Muscle of back (tissue), 13 donors: ENCODE measurements around the gene DESI1. TPM values are rescaled to one million over a fixed set of nuclear protein-coding genes. Genes with fewer than 3 reads are reported as not detected.
"Not testable (repeated sequence)": the region's sequence is repeated elsewhere in the genome, so short reads cannot be mapped to it uniquely, and the experiment has no call there.

ENCODE experiments used
- DNase-seq, 3 donors: peaks; one replicate each; pipeline versions ENCODE4 v3.0.0 to v3.0.0-alpha.2; 2013
- long read RNA-seq, 9 donors: transcript quantifications; one replicate each; lab custom pipeline, GENCODE V29; 2026
- polyA plus RNA-seq, 10 donors: library from polyadenylated mRNA; unstranded; fragments of 120-200 nt; gene quantifications; one replicate each; pipeline ENCODE4 v1.2.1, GENCODE V29; 2013; ENCODE audit not compliant: insufficient read length in 10 of 10

DESI1 gene
- 10 to 100 TPM; 16.4 to 29.0 (median 20.6) TPM for polyA plus RNA-seq
- long read RNA-seq, donor 1, partial matches to known transcripts, result 0 of 5 reads
- long read RNA-seq, donor 1, other reads (novel, unspliced or antisense), result 0 of 5 reads
- long read RNA-seq, donor 2, partial matches to known transcripts, result 0 of 3 reads
- long read RNA-seq, donor 2, other reads (novel, unspliced or antisense), result 0 of 3 reads
- long read RNA-seq, donor 3, result 0 reads
- long read RNA-seq, donor 4, partial matches to known transcripts, result 0 of 2 reads
- long read RNA-seq, donor 4, other reads (novel, unspliced or antisense), result 0 of 2 reads
- long read RNA-seq, donor 5, transcript DESI1-201 (6 exons, 3,833 nt), result major isoform, 6 of 7 reads
- long read RNA-seq, donor 5, partial matches to known transcripts, result 0 of 7 reads
- long read RNA-seq, donor 5, other reads (novel, unspliced or antisense), result 0 of 7 reads
- long read RNA-seq, donor 6, transcript DESI1-201 (6 exons, 3,833 nt), result major isoform, 8 of 8 reads
- long read RNA-seq, donor 6, partial matches to known transcripts, result 0 of 8 reads
- long read RNA-seq, donor 6, other reads (novel, unspliced or antisense), result 0 of 8 reads
- long read RNA-seq, donor 7, transcript DESI1-201 (6 exons, 3,833 nt), result major isoform, 6 of 6 reads
- long read RNA-seq, donor 7, partial matches to known transcripts, result 0 of 6 reads
- long read RNA-seq, donor 7, other reads (novel, unspliced or antisense), result 0 of 6 reads
- long read RNA-seq, donor 8, transcript DESI1-201 (6 exons, 3,833 nt), result major isoform, 5 of 5 reads
- long read RNA-seq, donor 8, partial matches to known transcripts, result 0 of 5 reads
- long read RNA-seq, donor 8, other reads (novel, unspliced or antisense), result 0 of 5 reads
- long read RNA-seq, donor 9, result 0 reads

DNA sequence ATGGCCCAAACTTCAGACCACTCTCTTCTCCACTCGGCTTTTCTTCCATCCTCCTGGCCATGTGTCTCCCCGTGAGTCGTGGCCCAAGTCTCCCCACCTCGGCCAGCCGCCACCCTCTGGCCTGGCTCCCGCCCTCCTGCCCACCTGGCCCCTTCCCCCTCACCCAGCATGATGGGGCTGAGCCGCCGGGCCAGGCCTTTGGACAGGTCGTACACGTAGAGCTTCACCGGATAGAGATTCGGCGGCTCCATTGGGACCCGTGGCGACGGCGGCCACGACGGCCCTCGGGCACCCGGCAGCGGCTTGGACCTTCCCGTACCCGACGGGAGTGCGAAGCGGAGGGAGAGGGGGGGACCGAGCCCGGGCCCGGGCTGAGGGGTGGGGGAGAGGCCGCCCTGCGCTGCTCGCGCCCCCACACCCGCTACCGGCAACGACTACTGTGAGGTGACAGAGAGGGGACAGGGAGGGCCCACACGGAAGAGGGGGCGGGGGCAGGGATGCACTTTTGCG lies at the start of gene DESI1:
Gene DESI1 (minus strand): TSS at position 455 of the 510 bp plus-strand sequence. CDS start 204 bp downstream, at position 251.
- DNase-seq, result no peak

DNA sequence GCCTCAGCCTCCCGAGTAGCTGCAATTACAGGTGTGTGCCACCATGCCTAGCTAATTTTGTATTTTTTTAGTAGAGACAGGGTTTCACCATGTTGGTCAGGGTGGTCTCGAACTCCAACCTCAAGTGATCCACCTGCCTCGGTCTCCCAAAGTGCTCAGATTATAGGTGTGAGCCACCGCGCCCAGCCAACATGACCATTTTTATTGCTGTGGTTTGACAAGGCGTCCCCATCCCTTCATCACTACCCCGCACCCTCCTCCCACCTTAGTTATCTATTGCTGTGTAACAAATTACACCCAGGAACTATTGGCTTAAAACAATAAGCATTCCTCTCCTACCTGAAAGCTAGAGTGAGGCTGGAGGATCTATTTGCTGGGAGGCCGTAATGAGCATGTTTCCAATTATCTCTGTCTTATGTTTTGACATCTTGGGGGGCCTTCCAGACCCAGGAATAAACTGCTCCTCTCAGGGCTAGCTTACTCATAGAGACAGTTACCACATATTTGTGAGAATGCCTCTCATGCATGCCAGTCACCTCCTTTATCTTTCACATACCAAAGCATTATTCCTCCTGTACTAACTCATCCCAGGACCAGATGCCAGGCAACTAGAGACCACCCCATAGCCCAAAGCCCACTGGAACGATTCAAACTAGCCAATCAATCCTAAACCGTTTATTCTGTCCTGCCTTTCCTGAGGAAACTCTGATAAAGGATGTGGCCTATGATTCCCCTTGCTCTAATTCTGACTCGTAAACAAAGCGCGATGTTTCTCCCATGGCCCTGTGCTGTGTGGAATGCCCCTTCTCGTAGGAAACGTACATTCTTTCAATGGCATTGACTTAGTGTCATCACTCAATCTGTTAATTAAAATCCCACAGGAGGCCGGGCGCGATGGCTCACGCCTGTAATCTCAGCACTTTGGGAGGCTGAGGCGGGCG lies 48.4 kb upstream of the DESI1 start:
- DNase-seq, result peak in 1 of 3 donors; percentile 79

DNA sequence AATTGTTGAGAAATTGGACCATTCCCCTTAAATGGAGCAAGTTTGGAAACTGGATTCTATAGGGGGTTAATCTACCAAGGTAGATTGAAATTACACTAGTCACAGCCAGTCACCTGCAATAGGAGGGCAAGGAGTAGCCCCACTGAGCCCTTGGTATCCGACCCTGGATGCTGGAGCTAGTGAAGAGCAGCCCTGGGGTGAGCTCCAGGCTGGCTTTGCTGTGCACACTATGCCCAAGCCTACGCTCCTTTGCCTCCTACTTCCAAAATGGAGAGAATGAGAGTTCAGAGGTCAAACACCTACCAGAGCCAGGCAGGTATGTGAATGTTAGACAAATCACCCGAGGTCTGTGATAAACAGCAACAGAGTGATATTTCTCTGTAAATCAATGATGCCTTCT lies 44.1 kb upstream of the DESI1 start:
- no peak for DNase-seq

DNA sequence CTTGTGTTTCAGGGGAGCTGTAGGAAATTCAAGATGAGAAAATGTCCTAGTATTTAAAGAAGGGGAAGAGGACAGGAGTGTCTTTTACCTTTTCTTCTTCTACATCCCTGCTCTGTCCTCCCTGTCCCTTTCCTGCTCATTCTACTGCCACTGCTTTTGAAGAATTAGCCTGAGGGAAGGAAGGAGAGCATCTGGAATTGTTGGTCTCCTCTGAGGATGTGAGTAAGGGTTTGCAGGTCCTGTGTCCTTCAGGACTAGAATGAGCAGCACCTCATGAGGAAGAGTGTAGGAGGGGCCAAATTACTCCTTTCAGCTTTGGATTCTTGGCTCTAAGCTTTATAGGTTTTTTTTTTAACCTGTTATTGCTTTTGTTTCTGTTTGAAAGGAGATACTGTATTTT lies 43.6 kb upstream of the DESI1 start:
- no peak for DNase-seq

DNA sequence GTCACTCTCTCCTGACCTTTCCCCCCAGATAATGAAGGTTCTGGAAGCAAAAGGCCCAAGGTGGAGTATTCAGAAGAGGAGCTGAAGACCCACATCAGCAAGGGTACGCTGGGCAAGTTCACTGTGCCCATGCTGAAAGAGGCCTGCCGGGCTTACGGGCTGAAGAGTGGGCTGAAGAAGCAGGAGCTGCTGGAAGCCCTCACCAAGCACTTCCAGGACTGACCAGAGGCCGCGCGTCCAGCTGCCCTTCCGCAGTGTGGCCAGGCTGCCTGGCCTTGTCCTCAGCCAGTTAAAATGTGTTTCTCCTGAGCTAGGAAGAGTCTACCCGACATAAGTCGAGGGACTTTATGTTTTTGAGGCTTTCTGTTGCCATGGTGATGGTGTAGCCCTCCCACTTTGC lies 42.8 kb upstream of the DESI1 start:
- not testable (repeated sequence) for DNase-seq

DNA sequence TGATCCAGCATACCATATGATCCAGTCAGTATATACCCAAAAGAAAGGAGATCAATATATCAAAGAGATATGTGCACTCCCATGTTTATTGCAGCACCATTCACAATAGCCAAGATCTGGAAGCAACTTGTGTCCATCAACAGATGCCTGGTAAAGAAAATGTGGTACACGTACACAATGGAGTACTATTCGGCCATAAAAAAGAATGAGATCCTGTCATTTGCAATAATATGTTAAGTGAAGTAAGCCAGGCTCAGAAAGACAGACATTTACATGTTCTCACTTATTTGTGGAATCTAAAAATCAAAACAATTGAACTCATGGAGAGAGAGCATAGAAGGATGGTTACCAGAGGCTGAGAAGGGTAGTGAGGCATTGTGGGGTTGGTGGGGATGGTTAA lies 40.9 kb upstream of the DESI1 start:
- DNase-seq, result no peak

DNA sequence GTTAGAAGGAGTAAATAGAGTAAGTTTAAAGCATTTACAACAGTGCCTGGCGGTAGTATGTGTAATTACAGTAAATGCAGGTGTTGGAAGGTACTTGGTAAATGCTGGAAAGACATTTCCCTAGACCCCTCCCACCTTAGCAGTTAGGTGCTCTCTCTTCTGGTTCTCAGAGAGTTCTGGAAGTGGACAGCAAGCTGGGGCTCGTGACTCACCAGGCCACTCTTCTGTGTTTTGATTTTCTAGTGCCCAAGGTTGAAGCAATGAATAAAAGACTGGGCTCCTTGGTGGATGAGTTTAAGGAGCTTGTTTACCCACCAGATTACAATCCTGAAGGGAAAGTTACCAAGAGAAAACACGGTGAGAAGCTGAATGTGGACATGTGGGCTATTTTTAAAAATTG lies 40.2 kb upstream of the DESI1 start:
- DNase-seq, result no peak

DNA sequence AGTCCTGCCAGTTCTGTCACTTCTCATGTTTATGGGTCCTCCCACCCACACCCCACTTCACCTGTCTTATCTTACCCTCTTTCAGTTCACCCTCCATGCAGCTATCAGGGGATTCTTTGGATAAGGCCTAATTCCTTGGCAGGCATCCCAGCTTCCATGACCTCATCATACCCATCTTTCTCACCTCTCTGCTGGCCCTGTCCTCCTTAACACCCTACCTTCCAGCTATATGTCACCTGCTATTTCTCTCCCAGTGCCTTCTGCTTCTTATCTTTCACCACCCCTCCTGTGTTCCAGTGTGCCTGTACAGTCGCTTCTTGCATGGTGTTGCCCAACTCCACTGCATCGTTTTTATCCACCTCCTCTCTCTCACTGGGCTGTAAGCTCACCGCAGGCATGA lies 39.6 kb upstream of the DESI1 start:
- DNase-seq, result no peak

DNA sequence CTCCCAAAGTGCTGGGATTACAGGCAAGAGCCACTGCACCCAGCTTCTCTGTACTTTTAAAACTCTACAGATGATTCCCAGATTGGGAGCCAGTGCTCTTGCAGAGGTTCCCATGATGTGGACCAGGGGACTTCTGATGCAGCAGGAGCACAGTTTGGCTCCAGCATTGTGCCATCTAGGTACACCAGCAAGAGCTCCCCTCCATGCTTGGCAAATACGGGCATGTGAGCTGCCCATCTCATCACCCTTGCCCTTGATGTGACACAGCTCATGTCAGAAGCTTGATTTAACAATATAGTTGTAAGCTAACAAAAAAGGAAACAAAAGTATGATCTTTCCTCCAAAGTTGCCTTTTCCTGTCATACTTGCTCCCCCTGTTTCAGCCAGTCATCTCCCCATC lies 39.1 kb upstream of the DESI1 start:
- DNase-seq, result no peak

DNA sequence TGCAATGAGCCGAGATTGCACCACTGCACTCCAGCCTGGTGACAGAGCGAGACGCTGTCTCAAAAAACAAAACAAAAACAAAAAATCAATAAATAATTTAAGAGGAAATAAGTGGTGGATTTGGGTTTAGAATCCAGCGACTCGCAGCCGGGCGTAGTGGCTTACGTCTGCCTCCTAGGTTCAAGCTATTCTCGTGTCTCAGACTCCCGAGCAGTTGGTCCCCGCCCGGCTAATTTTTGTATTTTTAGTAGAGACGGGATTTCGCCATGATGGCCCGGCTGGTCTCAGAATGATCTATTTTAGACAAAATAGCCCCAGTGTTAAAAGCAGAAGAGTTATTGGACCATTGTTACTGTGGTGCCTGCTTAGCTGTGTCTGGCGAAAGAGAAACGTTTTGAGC lies 38.0 kb upstream of the DESI1 start:
- no peak for DNase-seq

DNA sequence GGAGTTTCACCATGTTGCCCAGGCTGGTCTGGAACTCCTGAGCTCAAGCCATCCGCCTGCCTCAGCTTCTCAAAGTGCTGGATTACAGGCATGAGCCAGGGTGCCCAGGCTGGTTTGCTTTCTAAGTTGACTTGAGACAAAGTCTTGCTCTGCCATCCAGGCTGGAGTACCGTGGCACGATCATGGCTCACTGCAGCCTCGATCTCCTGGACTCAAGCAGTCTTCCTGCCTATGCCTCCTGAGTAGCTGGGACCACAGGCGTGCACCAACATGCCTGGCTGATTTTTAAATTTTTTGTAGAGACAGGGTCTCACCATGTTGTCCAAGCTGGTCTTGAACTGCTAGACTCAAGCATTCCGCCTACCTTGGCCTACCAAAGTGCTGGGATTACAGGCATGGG lies 36.9 kb upstream of the DESI1 start:
- DNase-seq, result no peak

DNA sequence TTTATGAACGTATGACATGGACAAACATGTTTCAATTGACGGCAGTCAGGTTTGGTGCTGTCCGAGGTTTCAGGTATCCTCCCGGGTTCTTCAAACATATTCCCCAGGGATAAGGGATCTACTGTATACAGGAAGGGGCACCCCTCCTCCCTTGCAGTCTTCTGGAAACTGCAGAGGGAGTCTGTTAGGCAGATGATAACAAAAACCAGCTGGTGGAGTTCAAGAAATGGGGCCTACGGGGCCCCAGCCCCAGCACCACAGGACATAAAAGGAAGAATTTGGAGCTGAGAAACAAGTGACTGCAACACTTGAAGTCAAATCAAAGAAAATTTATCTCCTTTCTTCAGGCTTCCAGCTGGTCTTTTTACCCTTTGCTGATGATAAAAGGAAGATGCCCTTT lies 35.7 kb upstream of the DESI1 start:
- no peak for DNase-seq

DNA sequence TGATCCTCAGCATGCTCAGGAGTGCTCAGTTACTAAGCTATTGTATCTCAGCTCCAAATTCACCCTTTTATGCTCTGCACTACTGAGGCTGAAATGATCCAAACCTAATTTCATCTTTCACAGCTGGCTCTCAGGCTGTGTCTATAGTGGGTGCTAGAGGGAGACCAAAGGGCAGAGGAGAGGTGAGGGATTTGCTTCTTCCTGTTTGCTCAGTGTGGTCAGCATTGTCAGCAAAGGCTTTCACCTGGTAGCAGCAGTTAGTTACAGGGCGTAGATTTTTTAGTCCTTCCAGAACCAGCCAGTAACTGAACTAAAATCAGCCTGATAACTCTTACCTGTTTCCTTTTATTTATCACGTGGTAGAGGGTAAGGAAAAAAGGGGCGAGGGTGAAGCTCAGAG lies 33.5 kb upstream of the DESI1 start:
- DNase-seq, result no peak

DNA sequence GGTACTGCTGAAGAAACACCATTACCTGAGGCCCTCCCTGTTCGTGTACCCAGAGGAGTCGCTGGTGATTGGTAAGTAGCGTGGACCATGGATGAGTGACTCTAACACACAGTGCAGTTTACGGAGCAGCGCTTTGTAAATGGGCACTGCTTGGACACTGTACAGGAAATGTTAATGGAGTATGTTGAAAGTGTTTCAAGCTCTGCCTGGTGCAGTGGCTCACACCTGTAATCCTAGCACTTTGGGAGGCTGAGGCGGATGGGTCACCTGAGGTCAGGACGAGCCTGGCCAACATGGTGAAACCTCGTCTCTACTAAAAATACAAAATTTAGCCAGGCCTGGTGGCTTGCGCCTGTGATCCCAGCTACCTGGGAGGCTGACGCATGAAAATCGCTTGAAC lies 30.0 kb upstream of the DESI1 start:
- DNase-seq, result no peak

DNA sequence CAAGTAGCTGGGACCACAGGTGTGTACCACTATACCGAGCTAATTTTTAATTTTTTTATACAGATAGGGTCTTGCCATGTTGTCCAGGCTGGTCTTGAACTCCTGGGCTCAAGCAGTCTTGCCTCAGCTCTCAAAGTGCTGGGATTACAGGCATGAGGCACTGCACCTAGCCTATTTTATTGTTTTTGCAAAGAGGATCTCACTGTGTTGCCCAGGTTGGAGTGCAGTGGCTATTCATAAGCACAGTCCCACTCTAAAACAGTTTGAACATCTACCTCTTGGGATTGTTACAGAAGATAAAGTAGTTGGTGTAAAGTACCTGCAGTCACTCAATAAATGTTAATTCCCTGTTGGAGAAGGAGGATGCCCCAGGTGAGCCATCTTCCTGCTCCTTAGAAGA lies 29.4 kb upstream of the DESI1 start:
- DNase-seq, result no peak

DNA sequence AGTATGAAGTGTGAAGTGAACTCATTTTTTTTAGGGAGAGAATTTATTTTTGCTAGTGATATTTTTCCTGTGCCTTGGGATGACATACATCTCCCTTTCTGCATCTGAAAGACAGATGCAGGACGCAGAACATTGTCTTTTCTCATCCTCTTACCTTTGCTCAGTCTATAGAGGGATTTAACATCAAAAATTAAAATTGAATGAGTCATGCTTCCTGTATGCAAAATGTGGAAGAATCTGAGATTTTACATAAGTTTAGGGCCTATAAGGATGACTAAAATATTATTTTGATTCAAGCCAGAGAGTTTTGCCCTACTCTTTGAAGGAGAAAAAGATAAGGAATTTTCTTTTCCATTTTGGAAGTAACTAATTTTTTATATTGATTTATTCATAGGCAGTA lies 27.6 kb upstream of the DESI1 start:
- no peak for DNase-seq

DNA sequence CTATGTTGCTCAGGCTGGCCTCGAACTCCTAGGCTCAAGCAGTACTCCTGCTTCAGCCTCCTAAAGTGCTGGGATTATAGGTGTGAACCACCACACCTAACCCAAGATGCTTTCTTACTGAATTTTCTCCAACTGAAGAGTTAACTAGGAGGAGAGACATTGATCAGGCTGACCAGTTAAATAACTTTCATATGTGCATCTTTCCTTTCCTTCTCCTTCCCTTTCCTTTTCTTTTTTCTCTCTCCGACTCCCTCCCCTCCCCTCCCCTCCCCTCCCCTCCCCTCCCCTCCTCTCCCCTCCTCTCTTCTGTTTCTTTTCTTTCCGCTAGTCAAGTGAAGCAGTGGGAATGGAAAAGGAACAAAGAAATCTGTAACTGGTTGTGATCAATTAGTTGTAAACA lies 26.9 kb upstream of the DESI1 start:
- no peak for DNase-seq

DNA sequence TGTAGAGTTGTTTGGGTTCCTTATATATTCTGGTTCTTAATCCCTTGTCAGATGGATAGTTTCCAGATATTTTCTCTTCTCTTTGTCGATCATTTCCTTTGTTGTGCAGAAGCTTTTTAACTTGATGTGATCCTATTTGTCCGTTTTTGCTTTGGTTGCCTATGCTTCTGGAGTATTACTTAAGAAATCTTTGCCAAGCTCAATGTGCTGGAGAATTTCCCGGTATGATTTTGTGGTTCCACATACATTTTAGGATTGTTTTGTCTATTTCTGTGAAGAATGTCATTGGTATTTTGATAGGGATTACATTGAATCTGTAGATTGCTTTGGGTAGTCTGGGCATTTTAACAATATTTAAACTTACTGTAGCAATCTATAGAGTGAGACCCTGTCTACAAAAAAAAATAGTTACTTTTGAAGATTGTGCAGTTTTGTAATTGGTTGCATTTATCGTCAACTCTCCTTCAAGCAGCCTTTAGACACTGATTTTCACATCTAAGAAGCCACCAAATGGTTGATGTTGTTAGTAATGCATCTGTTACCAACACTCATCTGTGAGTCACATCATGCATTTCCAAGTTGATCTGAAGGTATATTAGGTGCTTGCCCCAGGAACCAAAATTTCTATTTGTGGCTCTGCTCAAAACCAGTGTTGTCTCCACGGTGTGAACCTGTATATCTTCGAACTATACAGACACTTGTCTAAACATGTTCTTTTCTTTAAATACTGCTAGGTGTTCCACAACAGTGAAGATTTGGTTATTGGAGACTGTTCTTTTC lies 21.7 kb upstream of the DESI1 start:
- DNase-seq, result no peak

DNA sequence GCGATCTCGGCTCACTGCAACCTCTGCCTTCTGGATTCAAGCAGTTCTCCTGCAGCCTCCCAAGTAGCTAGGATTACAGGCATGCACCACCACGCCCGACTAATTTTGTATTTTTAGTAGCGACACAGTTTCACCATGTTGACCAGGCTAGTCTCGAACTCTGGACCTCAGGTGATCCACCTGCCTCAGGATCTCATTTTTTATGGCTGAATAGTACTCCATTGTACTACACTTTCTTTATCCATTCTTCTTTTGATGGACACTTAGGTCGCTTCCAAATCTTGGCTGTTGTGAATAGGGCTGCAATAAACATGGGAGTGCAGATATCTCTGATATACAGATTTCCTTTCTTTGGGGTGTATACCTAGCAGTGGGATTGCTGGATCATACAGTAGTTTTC lies 21.0 kb upstream of the DESI1 start:
- DNase-seq, result no peak

DNA sequence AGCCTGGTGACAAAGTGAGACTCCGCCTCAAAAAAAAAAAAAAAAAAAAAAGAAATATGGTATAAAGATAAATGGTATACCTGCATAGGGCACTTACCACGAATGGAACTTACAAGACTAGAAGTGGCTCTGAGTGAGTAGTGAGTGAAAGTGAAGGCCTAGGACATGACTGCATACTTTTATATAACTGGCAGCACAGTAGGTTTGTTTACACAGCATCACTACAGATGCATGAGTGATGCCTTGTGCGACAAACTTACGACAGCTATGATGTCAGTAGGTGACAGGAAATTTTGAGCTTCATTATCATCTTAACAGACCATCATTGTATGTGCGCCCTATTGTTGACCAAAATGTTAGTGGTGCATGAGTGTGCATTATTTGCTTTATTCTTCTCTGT lies 17.9 kb upstream of the DESI1 start:
- DNase-seq, result no peak

DNA sequence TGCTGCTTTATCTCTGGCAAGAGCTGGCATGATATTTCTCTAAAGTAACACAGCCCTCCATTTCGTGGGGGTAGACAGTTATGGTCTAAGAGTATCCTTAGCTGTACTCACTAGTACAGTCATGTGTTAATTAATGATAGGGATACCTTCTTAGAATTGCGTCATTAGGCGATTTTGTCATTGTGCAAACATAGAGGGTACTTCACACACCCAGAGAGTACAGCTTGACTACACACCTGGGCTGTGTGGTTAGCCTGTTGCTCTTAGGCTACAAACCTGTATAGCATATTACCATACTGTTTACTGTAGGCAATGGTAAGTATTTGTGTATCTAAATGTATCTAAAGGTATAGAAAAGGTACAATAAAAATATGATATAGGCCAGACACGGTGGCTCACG lies 17.3 kb upstream of the DESI1 start:
- no peak for DNase-seq
